K562 (cell line): ENCODE data around the gene RINL. TPM values are rescaled to one million over a fixed set of nuclear protein-coding genes. Genes with fewer than 3 reads are reported as not detected.

Experiments
- ATAC-seq: fragments of 200-7000 bp; cut with Tn5 transposase; 3 replicates; pipeline ENCODE4 v1.9.1; 2020; ENCODE audit warnings: moderate library complexity
- BruUV-seq: library from RNA; stranded (reverse); fragments of 400-500 nt; replicated peaks from 2 replicates; lab custom pipeline; 2021; lab: Mats Ljungman, UMichigan
- CTCF ChIA-PET: fragments of 300-600 bp; formaldehyde crosslinking; extraction: SDS; loops from one replicate; lab custom pipeline; 2021; ENCODE audit warnings: low intra/inter-chr PET ratio; lab: Yijun Ruan, JAX
- POLR2A ChIA-PET: fragments of 300-600, 350-650 bp; sonication (Branson Sonifier 250); formaldehyde crosslinking; extraction: SDS; loops from one replicate; lab custom pipeline; 2021; ENCODE audit warnings: antibody characterized with exemption, inconsistent platforms; lab: Yijun Ruan, JAX
- DNase-seq, 4 experiments: peaks; one replicate each; pipeline versions ENCODE4 v3.0.0 to v3.0.0-alpha.2; 2011 to 2018; ENCODE audit warnings: low spot score in 3 of 4, mixed read lengths in 3 of 4; ENCODE audit errors: extremely low read depth in 1 of 4
- FAIRE-seq: peaks from 2 replicates; lab custom pipeline; 2011; peaks lifted over from hg19 to GRCh38; lab: Jason Lieb, UNC
- H2AFZ ChIP-seq: 2 replicates; pipeline ENCODE4 v1.6.0; 2011; ENCODE audit warnings: low read depth, low read length, control low read depth, inconsistent platforms
- H3K27ac ChIP-seq: fragments of 200-600 bp; 3 replicates; pipeline ENCODE4 v1.8.0; 2011; ENCODE audit warnings: low read depth, mild to moderate bottlenecking, control low read depth, inconsistent platforms, low read length, moderate library complexity, mixed read lengths; ENCODE audit errors: extremely low read depth
- H3K27me3 ChIP-seq, 2 experiments: fragments of 300-600 bp in 1 of 2; 2 replicates in 1 of 2; 3 replicates in 1 of 2; pipeline versions ENCODE4 v1.6.0 to v1.8.0; 2011; ENCODE audit warnings: inconsistent platforms in 2 of 2, low read length in 2 of 2, mild to moderate bottlenecking in 1 of 2, mixed read lengths in 1 of 2, moderate library complexity in 1 of 2; ENCODE audit not compliant: control insufficient read depth in 2 of 2, insufficient read depth in 2 of 2
- H3K36me3 ChIP-seq: fragments of 300-600 bp; 3 replicates; pipeline ENCODE4 v1.8.0; 2011; ENCODE audit warnings: mild to moderate bottlenecking, low read length, inconsistent platforms; ENCODE audit not compliant: control insufficient read depth, insufficient read depth
- H3K4me1 ChIP-seq, 2 experiments: fragments of 200-600 bp in 1 of 2; replicated peaks in 1 of 2; 2 replicates in 1 of 2; 3 replicates in 1 of 2; pipeline versions ENCODE4 v1.5.1 to v1.8.0; 2011; ENCODE audit warnings: inconsistent platforms in 2 of 2, low read length in 2 of 2, mild to moderate bottlenecking in 1 of 2, mixed read lengths in 1 of 2, moderate library complexity in 1 of 2; ENCODE audit not compliant: control insufficient read depth in 2 of 2, insufficient read depth in 2 of 2
- H3K4me2 ChIP-seq: 2 replicates; pipeline ENCODE4 v1.6.1; 2011; ENCODE audit warnings: low read length, control low read depth, inconsistent platforms, mixed read lengths; ENCODE audit not compliant: insufficient read depth
- H3K4me3 ChIP-seq: fragments of 200-600 bp; sonication (generic), shearing (Covaris generic); 2 replicates; pipeline ENCODE4 v1.5.1; 2016; ENCODE audit warnings: control low read depth, inconsistent platforms
- H3K79me2 ChIP-seq: fragments of 200-600 bp; 3 replicates; pipeline ENCODE4 v1.8.0; 2011; ENCODE audit warnings: low read length, inconsistent platforms; ENCODE audit not compliant: control insufficient read depth, insufficient read depth
- H3K9ac ChIP-seq, 2 experiments: 2 replicates each; pipeline versions ENCODE4 v1.6.0 to v1.6.1; 2011; ENCODE audit warnings: low read depth in 2 of 2, low read length in 2 of 2, control low read depth in 1 of 2, inconsistent platforms in 1 of 2, mild to moderate bottlenecking in 1 of 2, mixed read lengths in 1 of 2; ENCODE audit not compliant: insufficient read depth in 1 of 2
- H3K9me1 ChIP-seq: one replicate; pipeline ENCODE4 v1.6.0; 2011; ENCODE audit warnings: inconsistent platforms, mild to moderate bottlenecking, low read length, moderate library complexity; ENCODE audit not compliant: control insufficient read depth, insufficient read depth
- H3K9me3 ChIP-seq: replicated peaks from 2 replicates; pipeline ENCODE4 v1.5.1; 2011; ENCODE audit warnings: low read depth, low read length, inconsistent platforms; ENCODE audit not compliant: control insufficient read depth, insufficient read depth
- H4K20me1 ChIP-seq: replicated peaks from 2 replicates; pipeline ENCODE4 v1.6.1; 2011; ENCODE audit warnings: low read length, inconsistent platforms, mixed read lengths; ENCODE audit not compliant: control insufficient read depth, insufficient read depth
- BACH1 ChIP-seq: fragments of 200-800 bp; sonication (Bioruptor generic); IDR thresholded peaks from 2 replicates; pipeline ENCODE4 v1.6.1; 2016; ENCODE audit warnings: missing genetic modification characterization, missing compliant biosample characterization
- BRF2 ChIP-seq: IDR thresholded peaks from 3 replicates; pipeline ENCODE4 v1.6.1; 2011; ENCODE audit warnings: borderline replicate concordance, mild to moderate bottlenecking; ENCODE audit not compliant: insufficient read length, insufficient read depth
- CSDE1 ChIP-seq, 2 experiments: fragments of 450-650 bp; IDR thresholded peaks; 2 replicates each; pipeline ENCODE4 v1.6.1; 2016; ENCODE audit warnings: mild to moderate bottlenecking in 1 of 2
- FOS ChIP-seq: IDR thresholded peaks from 3 replicates; pipeline ENCODE4 v1.6.1; 2011; ENCODE audit not compliant: insufficient read length; ENCODE audit errors: extremely low read depth
- GMEB1 ChIP-seq: fragments of 250-450 bp; sonication (Bioruptor Pico); IDR thresholded peaks from 2 replicates; pipeline ENCODE4 v1.4.0; 2020; ENCODE audit warnings: mild to moderate bottlenecking
- HDAC3 ChIP-seq: fragments of 450-650 bp; IDR thresholded peaks from 2 replicates; pipeline ENCODE4 v1.6.1; 2018; ENCODE audit warnings: borderline replicate concordance, mild to moderate bottlenecking, moderate library complexity; ENCODE audit not compliant: partially characterized antibody
- PTRF ChIP-seq: fragments of 450-650 bp; IDR thresholded peaks from 2 replicates; pipeline ENCODE4 v1.6.1; 2016; ENCODE audit warnings: mild to moderate bottlenecking, missing genetic modification characterization, missing compliant biosample characterization
- TGIF2 ChIP-seq: sonication (generic); formaldehyde crosslinking; IDR thresholded peaks from 2 replicates; pipeline ENCODE4 v1.8.1; 2022; ENCODE audit warnings: mild to moderate bottlenecking, missing genetic modification reagents, moderate library complexity
- VEZF1 ChIP-seq: fragments of 200-800 bp; sonication (Bioruptor generic); IDR thresholded peaks from 2 replicates; pipeline ENCODE4 v1.6.1; 2017; ENCODE audit warnings: missing genetic modification characterization, missing compliant biosample characterization
- ZNF280A ChIP-seq: fragments of 450-650 bp; IDR thresholded peaks from 2 replicates; pipeline ENCODE4 v1.6.1; 2018; ENCODE audit warnings: mild to moderate bottlenecking, low read depth; ENCODE audit not compliant: partially characterized antibody
- ZNF75A ChIP-seq: fragments of 450-650 bp; formaldehyde crosslinking; IDR thresholded peaks from 2 replicates; pipeline ENCODE4 v1.4.0; 2020; ENCODE audit warnings: mild to moderate bottlenecking
- WGBS: fragments of 100-300 bp; shearing (Covaris generic); methylation state at CpG from one replicate; pipeline ENCODE4 v1.1.6; 2016; ENCODE audit warnings: low coverage, mixed read lengths; ENCODE audit not compliant: insufficient coverage; ENCODE audit errors: missing lambda C conversion rate; 5-methylcytosine and 5-hydroxymethylcytosine counted together
- in situ Hi-C: fragments of 300-500 bp; cut with MboI; formaldehyde crosslinking; loops from 4 replicates; pipeline ENCODE4 v1.15.0; 2018; ENCODE audit warnings: inconsistent platforms, mixed read lengths
- intact Hi-C: fragments of 100-400 bp; cut with micrococcal nuclease; formaldehyde crosslinking; loops from 2 replicates; pipeline ENCODE4 v1.14.2; 2022
- polyA plus RNA-seq, 8 experiments: library from polyadenylated mRNA; depleted of rRNA in 4 of 8; stranded (reverse) in 5 of 8; unstranded in 3 of 8; fragments of >200 nt; fragmentation: Nextera tagmentation in 2 of 8; fragmentation: Illumina TruSeq in 1 of 8; extraction: Ambion mirVana in 2 of 8; extraction: Trizol in 1 of 8; gene quantifications; 2 replicates each; pipeline versions ENCODE4 v1.2.1 to v1.2.3, GENCODE V29; 2011 to 2014; ENCODE audit warnings: inconsistent platforms in 1 of 8, missing spikeins in 1 of 8
- total RNA-seq, 7 experiments: library from RNA; depleted of rRNA in 6 of 7; stranded (reverse); fragments of >200 nt in 6 of 7; fragmentation: Illumina TruSeq in 2 of 7; extraction: Trizol in 2 of 7; gene quantifications; 2 replicates each; pipeline versions ENCODE4 v1.2.1 to v1.2.3, GENCODE V29; 2011 to 2021; ENCODE audit warnings: low replicate concordance in 1 of 7

The RINL gene
- total and polyA plus RNA-seq, 9 of the 15 experiments (the other 6 are each of a cell fraction or from before 2014, with no cell fraction given) = 0.82 to 10.9 (median 4.9) TPM

- TF ChIP-seq GMEB1 (CRISPR knock-in tag) (no peak), ZNF280A (no peak), TGIF2 (CRISPR knock-in tag) (no peak), ZNF75A (CRISPR knock-in tag) (no peak)
- TF ChIP-seq, all 486 proteins: peak for 3
Measured at GRCh38 chr19:38915329-38916321, 37.5 kb upstream of the RINL start (continued).

- no peak overlapping the region for H3K4me2 ChIP-seq
- H3K4me3 ChIP-seq = no peak overlapping the region
- POLR2A ChIA-PET = interaction anchor here (0.6 to 0.7 kb wide), 2 partner anchors 26 to 459 kb away, joined by 3 read pairs; no protein-coding TSS in a partner anchor
- CTCF ChIA-PET = interaction anchor here (0.6 kb wide), 1 partner anchor 65 kb away, joined by 3 read pairs; no protein-coding TSS in a partner anchor
- no peaks in the 10 kb centered on the region for H3K79me2 ChIP-seq
- DNase-seq (no peak), ATAC-seq (no peak), FAIRE-seq (no peak)
- no peaks in the 10 kb centered on the region for H4K20me1 ChIP-seq
- in situ Hi-C loops = no loop called here
- H3K36me3 ChIP-seq = no peaks in the 10 kb centered on the region; the same call in 2 of the 3 replicates
- no peaks in the 10 kb centered on the region for H3K9me1 ChIP-seq
- no peak overlapping the region for H3K9ac ChIP-seq
- peaks cover 0 to 47% of the 10 kb centered on the region in 2 experiments; a peak in 3 of 5 replicates for H3K4me1 ChIP-seq
- no peaks in the 10 kb centered on the region for H3K9me3 ChIP-seq
- H3K27ac ChIP-seq = no peak overlapping the region
- no peaks in the 10 kb centered on the region for H3K27me3 ChIP-seq
- intact Hi-C loops = no loop called here
- 72% methylated on average over 8 of the region's 8 CpGs for WGBS
- H2AFZ ChIP-seq = no peak overlapping the region
- BruUV-seq = no TSS peak
- TF ChIP-seq HDAC3 = no peak
- no peak for TF ChIP-seq FOS
- no peak for TF ChIP-seq VEZF1 (CRISPR knock-in tag)
- no peak for TF ChIP-seq BRF2
- no peak for TF ChIP-seq BACH1 (tag)
- TF ChIP-seq CSDE1 (IDR thresholded peaks at IDR 0.05) = no peak
- TF ChIP-seq PTRF (tag) = no peak
Measured at GRCh38 chr19:38913958-38914357, 35.9 kb upstream of the RINL start.
